Tracheal epithelial cell (primary cell): Measurements from ENCODE around the gene CDC42BPA. TPM values are rescaled to one million over a fixed set of nuclear protein-coding genes. Genes with fewer than 3 reads are reported as not detected.

Source experiments
- total RNA-seq: library from RNA; depleted of rRNA; stranded (reverse); fragments of >200 nt; gene quantifications from 2 replicates; pipeline ENCODE4 v1.2.1, GENCODE V29; 2014

The CDC42BPA gene, protein sequence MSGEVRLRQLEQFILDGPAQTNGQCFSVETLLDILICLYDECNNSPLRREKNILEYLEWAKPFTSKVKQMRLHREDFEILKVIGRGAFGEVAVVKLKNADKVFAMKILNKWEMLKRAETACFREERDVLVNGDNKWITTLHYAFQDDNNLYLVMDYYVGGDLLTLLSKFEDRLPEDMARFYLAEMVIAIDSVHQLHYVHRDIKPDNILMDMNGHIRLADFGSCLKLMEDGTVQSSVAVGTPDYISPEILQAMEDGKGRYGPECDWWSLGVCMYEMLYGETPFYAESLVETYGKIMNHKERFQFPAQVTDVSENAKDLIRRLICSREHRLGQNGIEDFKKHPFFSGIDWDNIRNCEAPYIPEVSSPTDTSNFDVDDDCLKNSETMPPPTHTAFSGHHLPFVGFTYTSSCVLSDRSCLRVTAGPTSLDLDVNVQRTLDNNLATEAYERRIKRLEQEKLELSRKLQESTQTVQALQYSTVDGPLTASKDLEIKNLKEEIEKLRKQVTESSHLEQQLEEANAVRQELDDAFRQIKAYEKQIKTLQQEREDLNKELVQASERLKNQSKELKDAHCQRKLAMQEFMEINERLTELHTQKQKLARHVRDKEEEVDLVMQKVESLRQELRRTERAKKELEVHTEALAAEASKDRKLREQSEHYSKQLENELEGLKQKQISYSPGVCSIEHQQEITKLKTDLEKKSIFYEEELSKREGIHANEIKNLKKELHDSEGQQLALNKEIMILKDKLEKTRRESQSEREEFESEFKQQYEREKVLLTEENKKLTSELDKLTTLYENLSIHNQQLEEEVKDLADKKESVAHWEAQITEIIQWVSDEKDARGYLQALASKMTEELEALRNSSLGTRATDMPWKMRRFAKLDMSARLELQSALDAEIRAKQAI (N-terminal part only)
- total RNA-seq = 22.9 and 23.0 TPM in 2 replicates

DNA sequence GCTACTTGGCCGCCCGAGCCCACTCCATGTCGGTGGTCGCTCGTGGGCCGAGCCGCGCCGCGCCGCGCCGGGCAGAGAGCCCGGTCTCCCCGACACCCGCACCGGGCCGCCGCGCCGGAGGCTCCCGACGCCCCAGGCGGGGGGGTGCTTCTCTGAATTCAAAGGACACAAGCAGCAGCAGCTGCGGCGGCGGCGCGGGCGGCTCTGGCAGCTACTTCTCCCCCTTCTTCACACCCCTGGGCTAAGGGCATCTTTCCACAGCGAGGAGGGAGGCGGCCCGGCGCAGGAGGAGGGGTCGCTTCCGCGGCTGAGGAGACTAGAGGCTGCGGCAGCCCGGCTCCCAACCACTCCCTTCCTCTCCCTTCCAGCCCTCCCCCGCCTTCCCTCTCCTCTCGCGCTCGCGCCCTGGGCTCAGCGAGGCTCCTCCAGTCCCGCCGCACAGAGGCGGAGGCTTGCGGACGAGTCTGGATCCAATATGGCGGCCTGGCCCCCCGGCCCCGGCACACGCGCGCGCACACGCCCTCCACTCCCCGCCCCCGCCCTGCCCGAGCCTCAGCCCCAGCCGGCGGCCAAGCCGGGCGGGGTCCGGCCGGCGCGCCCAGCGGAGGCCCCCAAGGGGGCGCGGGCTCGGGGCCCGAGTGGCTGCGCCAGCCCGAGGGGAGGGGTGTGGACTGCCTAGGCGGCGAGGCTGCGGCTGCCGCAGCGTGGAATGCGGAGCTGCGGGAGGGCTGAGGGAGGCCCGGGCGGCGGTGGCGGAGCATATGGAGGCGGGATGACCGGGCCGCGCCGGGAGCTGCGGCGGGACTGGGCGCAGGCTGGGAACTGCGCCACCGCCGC is at the start of gene CDC42BPA:
Gene CDC42BPA, minus strand, starts transcription at position 477 of the 837 bp plus-strand sequence. CDS start 1,310 bp downstream, outside the sequence.

DNA sequence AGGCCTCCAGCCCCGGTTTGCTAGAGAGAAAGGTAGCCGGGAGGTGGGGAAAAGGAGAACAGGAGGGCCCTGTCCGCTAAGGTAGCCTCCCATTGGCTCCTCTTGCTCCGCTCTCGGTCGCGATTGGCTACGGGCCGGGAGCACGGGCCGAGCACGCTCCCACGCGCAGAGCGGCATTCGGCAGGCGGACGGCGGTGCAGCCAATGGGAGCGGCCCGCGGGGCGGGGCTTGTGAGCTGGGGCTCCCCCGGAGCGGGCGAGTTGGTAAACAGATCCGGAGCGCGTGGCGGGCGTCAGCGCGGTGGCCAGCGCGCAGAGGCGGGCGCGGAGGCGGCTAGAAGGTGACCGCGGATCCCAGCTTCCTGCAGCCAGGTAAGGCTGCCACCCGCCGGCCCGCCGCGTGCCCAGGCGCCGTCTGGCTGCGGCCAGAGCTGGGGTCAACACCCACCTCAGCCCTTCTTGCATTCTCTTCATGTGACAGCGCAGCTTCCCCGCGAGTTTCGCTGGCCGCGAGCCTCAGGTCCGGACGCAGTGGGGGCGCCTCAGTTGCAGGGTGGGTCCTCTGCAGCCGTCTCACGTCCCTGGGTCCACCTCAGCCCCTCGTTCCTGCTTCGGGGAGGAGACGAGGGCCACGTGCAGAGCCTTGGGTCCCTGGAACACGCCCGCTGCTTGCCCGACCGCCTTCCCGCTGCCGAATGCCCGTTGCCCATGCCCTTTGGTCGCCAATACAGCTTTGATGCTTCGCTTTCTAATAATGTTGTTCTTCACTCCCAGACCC is 378.1 kb downstream of the CDC42BPA start, which contains the start of gene COQ8A:
Gene COQ8A, plus strand, starts transcription at position 266 of the 777 bp plus-strand sequence. CDS start 21,092 bp downstream, outside the sequence.

Other genes with a start within 250 kb of the CDC42BPA start
- 3.8 and 8.0 TPM in 2 replicates for gene ZNF678, start 245.1 kb upstream of the CDC42BPA start, total RNA-seq